HepG2 (cell line): ENCODE data around the gene ADGRG6. TPM values are rescaled to one million over a fixed set of nuclear protein-coding genes. Genes with fewer than 3 reads are reported as not detected.

ENCODE experiments used
- CENPX ChIP-seq: sonication (generic); formaldehyde crosslinking; IDR thresholded peaks from 2 replicates; pipeline ENCODE4 v1.9.0; 2021; ENCODE audit warnings: mild to moderate bottlenecking, missing genetic modification reagents, moderate library complexity
- CREB1 ChIP-seq, 2 experiments: fragments of 450-650 bp in 1 of 2; IDR thresholded peaks; 2 replicates each; pipeline ENCODE4 v1.6.1; 2016 to 2017; ENCODE audit warnings: control low read depth in 1 of 2, mild to moderate bottlenecking in 1 of 2, missing compliant biosample characterization in 1 of 2, missing genetic modification characterization in 1 of 2
- DNMT1 ChIP-seq: sonication (generic); formaldehyde crosslinking; IDR thresholded peaks from 2 replicates; pipeline ENCODE4 v1.5.1; 2020; ENCODE audit warnings: mild to moderate bottlenecking, missing genetic modification reagents
- EHMT2 ChIP-seq: fragments of 200-600 bp; sonication (generic); IDR thresholded peaks from 2 replicates; pipeline ENCODE4 v1.7.0; 2017; ENCODE audit warnings: antibody characterized with exemption, low read depth, low read length, borderline replicate concordance
- ELF4 ChIP-seq: sonication (generic); formaldehyde crosslinking; IDR thresholded peaks from 2 replicates; pipeline ENCODE4 v1.5.0; 2020; ENCODE audit warnings: missing genetic modification reagents, mild to moderate bottlenecking, moderate library complexity, borderline replicate concordance
- FOXA1 ChIP-seq, 2 experiments: fragments of 450-650 bp in 1 of 2; sonication (generic) in 1 of 2; formaldehyde crosslinking in 1 of 2; IDR thresholded peaks; 2 replicates each; pipeline versions ENCODE4 v1.4.0 to v1.6.1; 2016 to 2020; ENCODE audit warnings: missing genetic modification reagents in 1 of 2
- GATAD2A ChIP-seq: IDR thresholded peaks from 2 replicates; pipeline ENCODE4 v1.6.1; 2016
- HNF4A ChIP-seq: sonication (generic); formaldehyde crosslinking; IDR thresholded peaks from 2 replicates; pipeline ENCODE4 v1.4.0; 2020; ENCODE audit warnings: missing genetic modification reagents
- KDM3A ChIP-seq: IDR thresholded peaks from 2 replicates; pipeline ENCODE4 v1.6.1; 2018; ENCODE audit warnings: low read depth, missing compliant biosample characterization
- KMT2B ChIP-seq: IDR thresholded peaks from 2 replicates; pipeline ENCODE4 v1.6.1; 2016; ENCODE audit warnings: missing genetic modification reagents, missing compliant biosample characterization
- MZF1 ChIP-seq: sonication (generic); formaldehyde crosslinking; IDR thresholded peaks from 2 replicates; pipeline ENCODE4 v1.8.1; 2023; ENCODE audit warnings: mild to moderate bottlenecking, missing genetic modification reagents, borderline replicate concordance
- PAF1 ChIP-seq: IDR thresholded peaks from 2 replicates; pipeline ENCODE4 v1.6.1; 2016; ENCODE audit warnings: missing genetic modification reagents, missing compliant biosample characterization
- RAD21 ChIP-seq: fragments of 450-650 bp; formaldehyde crosslinking; IDR thresholded peaks from 2 replicates; pipeline ENCODE4 v1.5.0; 2020; ENCODE audit warnings: mild to moderate bottlenecking
- RBM22 ChIP-seq: fragments of 200-400 bp; formaldehyde crosslinking; optimal IDR thresholded peaks from 2 replicates; pipeline ENCODE3; 2017; ENCODE audit warnings: mild to moderate bottlenecking, low read length, moderate library complexity
- RCOR2 ChIP-seq: IDR thresholded peaks from 2 replicates; pipeline ENCODE4 v1.6.1; 2016; ENCODE audit warnings: missing biosample characterization, missing genetic modification reagents
- SMAD1 ChIP-seq: sonication (generic); formaldehyde crosslinking; IDR thresholded peaks from 2 replicates; pipeline ENCODE4 v1.4.0; 2020; ENCODE audit warnings: missing genetic modification reagents, low read depth, mild to moderate bottlenecking, borderline replicate concordance
- SRSF1 ChIP-seq: fragments of 200-400 bp; formaldehyde crosslinking; optimal IDR thresholded peaks from 2 replicates; pipeline ENCODE3; 2017; ENCODE audit warnings: mild to moderate bottlenecking, low read depth, low read length, moderate library complexity
- ZBTB20 ChIP-seq: sonication (generic); formaldehyde crosslinking; IDR thresholded peaks from 2 replicates; pipeline ENCODE4 v1.8.1; 2023; ENCODE audit warnings: missing genetic modification reagents, low read depth, mild to moderate bottlenecking, borderline replicate concordance
- ZNF567 ChIP-seq: sonication (generic); formaldehyde crosslinking; IDR thresholded peaks from 2 replicates; pipeline ENCODE4 v1.8.1; 2023; ENCODE audit warnings: mild to moderate bottlenecking, missing genetic modification reagents, borderline replicate concordance
- ZNF607 ChIP-seq: sonication (generic); formaldehyde crosslinking; IDR thresholded peaks from 2 replicates; pipeline ENCODE4 v1.5.1; 2020; ENCODE audit warnings: missing genetic modification reagents, mild to moderate bottlenecking, borderline replicate concordance
- ZNF670 ChIP-seq: sonication (generic); formaldehyde crosslinking; IDR thresholded peaks from 2 replicates; pipeline ENCODE4 v1.8.0; 2022; ENCODE audit warnings: mild to moderate bottlenecking, missing genetic modification reagents, borderline replicate concordance
- polyA plus RNA-seq, 8 experiments: library from polyadenylated mRNA; depleted of rRNA in 3 of 8; stranded (reverse) in 7 of 8; unstranded in 1 of 8; fragments of >200 nt; fragmentation: Illumina TruSeq in 4 of 8; extraction: Trizol in 4 of 8; gene quantifications; 2 replicates each; pipeline versions ENCODE4 v1.2.1 to v1.2.3, GENCODE V29; 2011 to 2016; ENCODE audit warnings: low read depth in 4 of 8, missing spikeins in 1 of 8, mixed read lengths in 1 of 8; ENCODE audit not compliant: insufficient read depth in 1 of 8
- total RNA-seq, 5 experiments: library from RNA; depleted of rRNA; stranded (reverse); fragments of >200 nt; fragmentation: Illumina TruSeq; extraction: Trizol; gene quantifications; 2 replicates each; pipeline ENCODE4 v1.2.3, GENCODE V29; 2016; ENCODE audit warnings: low read depth in 1 of 5
- TF ChIP-seq, protein P1 (sequence below): IDR thresholded peaks from 2 replicates; pipeline ENCODE4 v1.4.0; 2020; ENCODE audit warnings: mild to moderate bottlenecking, missing genetic modification reagents
- TF ChIP-seq, protein P2 (sequence below): sonication (generic); formaldehyde crosslinking; IDR thresholded peaks from 2 replicates; pipeline ENCODE4 v1.4.0; 2020; ENCODE audit warnings: missing genetic modification reagents
- TF ChIP-seq, protein P3 (sequence below): IDR thresholded peaks from 2 replicates; pipeline ENCODE4 v1.6.1; 2016; ENCODE audit warnings: missing genetic modification reagents, missing compliant biosample characterization

Gene ADGRG6
- total and polyA plus RNA-seq, 2 of the 13 experiments (the other 11 are each of a cell fraction or from before 2014, with no cell fraction given): 129 to 249 TPM

DNA sequence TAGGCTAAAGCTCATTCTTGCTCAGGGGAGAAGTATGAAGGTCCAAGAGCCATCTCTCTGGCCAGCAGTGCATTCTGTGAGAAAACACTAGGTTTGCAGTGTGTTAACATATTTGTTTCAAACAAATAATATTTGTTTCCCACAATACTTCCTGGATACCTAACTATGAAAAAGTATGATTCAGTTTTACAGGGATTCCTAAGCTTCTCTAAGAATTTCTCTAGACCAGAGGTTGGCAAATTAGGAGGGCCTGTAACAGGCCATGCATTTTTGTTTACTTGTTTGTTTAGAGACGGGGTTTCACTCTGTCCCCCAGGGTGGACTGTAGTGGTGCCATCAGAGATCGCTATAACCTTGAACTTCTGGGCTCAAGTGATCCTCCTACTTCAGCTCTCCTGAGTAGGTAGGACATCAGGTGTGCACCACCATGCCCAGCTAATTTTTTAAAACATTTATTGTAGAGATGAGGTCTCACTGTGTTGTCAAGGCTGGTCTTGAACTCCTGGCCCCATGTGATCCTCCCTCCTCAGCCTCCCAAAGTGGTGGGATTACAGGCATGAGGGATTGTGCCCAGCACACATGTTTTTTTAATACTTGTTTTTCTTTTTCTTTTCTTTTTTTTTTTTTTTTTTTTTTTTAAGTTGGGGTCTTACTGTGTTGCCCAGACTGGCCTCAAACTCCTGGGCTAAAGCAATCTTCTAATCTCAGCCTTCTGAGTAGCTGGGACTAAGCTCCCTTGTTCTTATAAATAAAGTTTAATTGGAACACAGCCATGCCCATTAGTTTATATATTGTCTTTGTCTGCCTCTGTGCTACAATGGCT lies 71.7 kb downstream of the ADGRG6 start (continued):
- TF ChIP-seq CENPX (CRISPR knock-in tag) (no peak), RCOR2 (CRISPR knock-in tag) (peak; percentile 57; the same call in 1 of the 2 replicates), RAD21 (CRISPR knock-in tag) (no peak), DNMT1 (no peak), FOXA1 (IDR thresholded peaks at IDR 0.05) (no peak), FOXA1 (CRISPR knock-in tag; IDR thresholded peaks at IDR 0.05) (peak; percentile 15; the same call in 1 of the 2 replicates), EHMT2 (no peak), HNF4A (CRISPR knock-in tag) (peak; percentile 11; the same call in 1 of the 2 replicates), ZNF670 (CRISPR knock-in tag) (peak; percentile 58; the same call in 1 of the 2 replicates), SMAD1 (no peak), CREB1 (IDR thresholded peaks at IDR 0.05) (no peak), CREB1 (CRISPR knock-in tag; IDR thresholded peaks at IDR 0.05) (0 out of 2 replicates have a peak, but pooled peaks have one; percentile 28), ZBTB20 (no peak), GATAD2A (peak; percentile 66; the same call in 1 of the 2 replicates), ZNF567 (CRISPR knock-in tag) (no peak), MZF1 (no peak), RBM22 (no peak), KMT2B (CRISPR knock-in tag) (no peak), KDM3A (CRISPR knock-in tag) (no peak), ELF4 (CRISPR knock-in tag) (no peak), PAF1 (CRISPR knock-in tag) (no peak), ZNF607 (CRISPR knock-in tag) (no peak), SRSF1 (no peak)
- TF ChIP-seq, protein P1, sequence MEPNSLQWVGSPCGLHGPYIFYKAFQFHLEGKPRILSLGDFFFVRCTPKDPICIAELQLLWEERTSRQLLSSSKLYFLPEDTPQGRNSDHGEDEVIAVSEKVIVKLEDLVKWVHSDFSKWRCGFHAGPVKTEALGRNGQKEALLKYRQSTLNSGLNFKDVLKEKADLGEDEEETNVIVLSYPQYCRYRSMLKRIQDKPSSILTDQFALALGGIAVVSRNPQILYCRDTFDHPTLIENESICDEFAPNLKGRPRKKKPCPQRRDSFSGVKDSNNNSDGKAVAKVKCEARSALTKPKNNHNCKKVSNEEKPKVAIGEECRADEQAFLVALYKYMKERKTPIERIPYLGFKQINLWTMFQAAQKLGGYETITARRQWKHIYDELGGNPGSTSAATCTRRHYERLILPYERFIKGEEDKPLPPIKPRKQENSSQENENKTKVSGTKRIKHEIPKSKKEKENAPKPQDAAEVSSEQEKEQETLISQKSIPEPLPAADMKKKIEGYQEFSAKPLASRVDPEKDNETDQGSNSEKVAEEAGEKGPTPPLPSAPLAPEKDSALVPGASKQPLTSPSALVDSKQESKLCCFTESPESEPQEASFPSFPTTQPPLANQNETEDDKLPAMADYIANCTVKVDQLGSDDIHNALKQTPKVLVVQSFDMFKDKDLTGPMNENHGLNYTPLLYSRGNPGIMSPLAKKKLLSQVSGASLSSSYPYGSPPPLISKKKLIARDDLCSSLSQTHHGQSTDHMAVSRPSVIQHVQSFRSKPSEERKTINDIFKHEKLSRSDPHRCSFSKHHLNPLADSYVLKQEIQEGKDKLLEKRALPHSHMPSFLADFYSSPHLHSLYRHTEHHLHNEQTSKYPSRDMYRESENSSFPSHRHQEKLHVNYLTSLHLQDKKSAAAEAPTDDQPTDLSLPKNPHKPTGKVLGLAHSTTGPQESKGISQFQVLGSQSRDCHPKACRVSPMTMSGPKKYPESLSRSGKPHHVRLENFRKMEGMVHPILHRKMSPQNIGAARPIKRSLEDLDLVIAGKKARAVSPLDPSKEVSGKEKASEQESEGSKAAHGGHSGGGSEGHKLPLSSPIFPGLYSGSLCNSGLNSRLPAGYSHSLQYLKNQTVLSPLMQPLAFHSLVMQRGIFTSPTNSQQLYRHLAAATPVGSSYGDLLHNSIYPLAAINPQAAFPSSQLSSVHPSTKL (CRISPR knock-in tag): peak; percentile 38; the same call in 1 of the 2 replicates
- TF ChIP-seq, protein P2, sequence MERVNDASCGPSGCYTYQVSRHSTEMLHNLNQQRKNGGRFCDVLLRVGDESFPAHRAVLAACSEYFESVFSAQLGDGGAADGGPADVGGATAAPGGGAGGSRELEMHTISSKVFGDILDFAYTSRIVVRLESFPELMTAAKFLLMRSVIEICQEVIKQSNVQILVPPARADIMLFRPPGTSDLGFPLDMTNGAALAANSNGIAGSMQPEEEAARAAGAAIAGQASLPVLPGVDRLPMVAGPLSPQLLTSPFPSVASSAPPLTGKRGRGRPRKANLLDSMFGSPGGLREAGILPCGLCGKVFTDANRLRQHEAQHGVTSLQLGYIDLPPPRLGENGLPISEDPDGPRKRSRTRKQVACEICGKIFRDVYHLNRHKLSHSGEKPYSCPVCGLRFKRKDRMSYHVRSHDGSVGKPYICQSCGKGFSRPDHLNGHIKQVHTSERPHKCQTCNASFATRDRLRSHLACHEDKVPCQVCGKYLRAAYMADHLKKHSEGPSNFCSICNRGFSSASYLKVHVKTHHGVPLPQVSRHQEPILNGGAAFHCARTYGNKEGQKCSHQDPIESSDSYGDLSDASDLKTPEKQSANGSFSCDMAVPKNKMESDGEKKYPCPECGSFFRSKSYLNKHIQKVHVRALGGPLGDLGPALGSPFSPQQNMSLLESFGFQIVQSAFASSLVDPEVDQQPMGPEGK (CRISPR knock-in tag): peak; percentile 37
- TF ChIP-seq, protein P3, sequence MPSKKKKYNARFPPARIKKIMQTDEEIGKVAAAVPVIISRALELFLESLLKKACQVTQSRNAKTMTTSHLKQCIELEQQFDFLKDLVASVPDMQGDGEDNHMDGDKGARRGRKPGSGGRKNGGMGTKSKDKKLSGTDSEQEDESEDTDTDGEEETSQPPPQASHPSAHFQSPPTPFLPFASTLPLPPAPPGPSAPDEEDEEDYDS (CRISPR knock-in tag): no peak
